Tongue (tissue), 2 donors: Measurements from ENCODE around the gene IGFBP5. TPM values are rescaled to one million over a fixed set of nuclear protein-coding genes. Genes with fewer than 3 reads are reported as not detected.

ENCODE experiments used
- DNase-seq: peaks from one replicate; pipeline ENCODE4 v3.0.0-alpha.2; 2015
- total RNA-seq: library from RNA; depleted of rRNA; stranded (reverse); fragments of >200 nt; gene quantifications from one replicate; pipeline ENCODE4 v1.2.3, GENCODE V29; 2014

Gene IGFBP5
- total RNA-seq, 1 donor from 2014 or later, result 499 TPM

GRCh38 chr2:216713691-216714336 is 18.5 kb upstream of the IGFBP5 start:
- peak; percentile 80 for DNase-seq

GRCh38 chr2:216711348-216711747 is 16.0 kb upstream of the IGFBP5 start:
- no peak for DNase-seq

GRCh38 chr2:216710551-216711301 is 15.4 kb upstream of the IGFBP5 start:
- peak; percentile 85 for DNase-seq

- DNase-seq, result peak; percentile 13
Observed at GRCh38 chr2:216702756-216703155, 7.4 kb upstream of the IGFBP5 start.

- DNase-seq, result no peak
Observed at GRCh38 chr2:216701544-216701943, 6.2 kb upstream of the IGFBP5 start.

GRCh38 chr2:216700781-216701180 is 5.4 kb upstream of the IGFBP5 start:
- DNase-seq, result peak; percentile 87

- peak; percentile 96 for DNase-seq
Observed at GRCh38 chr2:216700088-216700567, 4.8 kb upstream of the IGFBP5 start.

- peak; percentile 87 for DNase-seq
Observed at GRCh38 chr2:216698895-216699294, 3.5 kb upstream of the IGFBP5 start.

- no peak for DNase-seq
Observed at GRCh38 chr2:216698293-216698692, 2.9 kb upstream of the IGFBP5 start.

GRCh38 chr2:216696751-216697560 is 1.6 kb upstream of the IGFBP5 start:
- peak; percentile 80 for DNase-seq

- no peak for DNase-seq
Observed at GRCh38 chr2:216696321-216696720, 972 bp upstream of the IGFBP5 start.

GRCh38 chr2:216694826-216695217 is 527 bp downstream of the IGFBP5 start:
- no peak for DNase-seq

GRCh38 chr2:216694082-216694825 is 1.1 kb downstream of the IGFBP5 start:
- DNase-seq, result peak; percentile 79

GRCh38 chr2:216693414-216694080 is 1.8 kb downstream of the IGFBP5 start:
- peak; percentile 61 for DNase-seq

- DNase-seq, result peak; percentile 99
Observed at GRCh38 chr2:216692636-216693413, 2.5 kb downstream of the IGFBP5 start.

GRCh38 chr2:216690853-216691741 is 4.3 kb downstream of the IGFBP5 start:
- peak; percentile 97 for DNase-seq

GRCh38 chr2:216690456-216690852 is 4.9 kb downstream of the IGFBP5 start:
- DNase-seq, result peak; percentile 63

- DNase-seq, result peak; percentile 11
Observed at GRCh38 chr2:216689397-216689796, 6.0 kb downstream of the IGFBP5 start.

- peak; percentile 79 for DNase-seq
Observed at GRCh38 chr2:216688731-216689340, 6.5 kb downstream of the IGFBP5 start.
